ENCODE data around the gene GRB2.
"Not testable (repeated sequence)": the region's sequence is repeated elsewhere in the genome, so short reads cannot be mapped to it uniquely, and the experiment has no call there.

Gene GRB2

GRCh38 chr17:75285123-75285522, 120.4 kb downstream of the GRB2 start:
- peaks cover 5% of the 10 kb centered on the region for H3K36me3 ChIP-seq

GRCh38 chr17:75280189-75280588, 125.3 kb downstream of the GRB2 start:
- not testable (repeated sequence) for H3K27me3 ChIP-seq; H3K4me3 ChIP-seq (ENCODE audit: low read depth in 1 of 2, low read length in 1 of 2); H3K27ac ChIP-seq; H3K36me3 ChIP-seq; H3K4me1 ChIP-seq (ENCODE audit: control insufficient read depth in 1 of 2, insufficient read depth in 1 of 2, low read depth in 1 of 2, low read length in 1 of 2); H3K9me3 ChIP-seq

More at GRCh38 chr17:75285123-75285522, 120.4 kb downstream of the GRB2 start:
- H3K4me3 ChIP-seq (ENCODE audit: low read depth in 1 of 2, low read length in 1 of 2), result no peak overlapping the region
- no peaks in the 10 kb centered on the region for H3K9me3 ChIP-seq
- H3K27ac ChIP-seq, result no peak overlapping the region
- no peak for TF ChIP-seq CTCF (IDR thresholded peaks at IDR 0.05)
- peaks cover 7 to 10% of the 10 kb centered on the region in 2 experiments for H3K4me1 ChIP-seq (ENCODE audit: control insufficient read depth in 1 of 2, insufficient read depth in 1 of 2, low read depth in 1 of 2, low read length in 1 of 2)
- H3K27me3 ChIP-seq, result no peaks in the 10 kb centered on the region

GRCh38 chr17:75277664-75278071, 127.8 kb downstream of the GRB2 start:
- H3K4me1 ChIP-seq (ENCODE audit: control insufficient read depth in 1 of 2, insufficient read depth in 1 of 2, low read depth in 1 of 2, low read length in 1 of 2), result peaks cover 1 to 6% of the 10 kb centered on the region in 2 experiments
- H3K9me3 ChIP-seq, result no peaks in the 10 kb centered on the region
- H3K36me3 ChIP-seq, result no peaks in the 10 kb centered on the region
- no peaks in the 10 kb centered on the region for H3K27me3 ChIP-seq
- no peak overlapping the region for H3K4me3 ChIP-seq (ENCODE audit: low read depth in 1 of 2, low read length in 1 of 2)
- H3K27ac ChIP-seq, result no peak overlapping the region
- TF ChIP-seq CTCF (IDR thresholded peaks at IDR 0.05), result no peak

- Histone ChIP-seq H3K9me3 (no peaks in the 10 kb centered on the region), H3K36me3 (no peaks in the 10 kb centered on the region), H3K4me3 (ENCODE audit: low read depth in 1 of 2, low read length in 1 of 2) (no peak overlapping the region), H3K4me1 (ENCODE audit: control insufficient read depth in 1 of 2, insufficient read depth in 1 of 2, low read depth in 1 of 2, low read length in 1 of 2) (peaks cover 28 to 36% of the 10 kb centered on the region in 2 experiments), H3K27me3 (no peaks in the 10 kb centered on the region), H3K27ac (no peak overlapping the region)
- TF ChIP-seq CTCF (IDR thresholded peaks at IDR 0.05), result no peak
Measured at GRCh38 chr17:75273977-75274708, 131.3 kb downstream of the GRB2 start.

- Histone ChIP-seq H3K27ac (no peak overlapping the region), H3K9me3 (no peaks in the 10 kb centered on the region), H3K36me3 (no peaks in the 10 kb centered on the region), H3K4me1 (ENCODE audit: control insufficient read depth in 1 of 2, insufficient read depth in 1 of 2, low read depth in 1 of 2, low read length in 1 of 2) (peaks cover 35 to 49% of the 10 kb centered on the region in 2 experiments), H3K4me3 (ENCODE audit: low read depth in 1 of 2, low read length in 1 of 2) (no peak overlapping the region), H3K27me3 (no peaks in the 10 kb centered on the region)
- no peak for TF ChIP-seq CTCF (IDR thresholded peaks at IDR 0.05)
Measured at GRCh38 chr17:75272848-75273184, 132.7 kb downstream of the GRB2 start.

GRCh38 chr17:75271955-75272847, 133.3 kb downstream of the GRB2 start:
- Histone ChIP-seq H3K27ac (peak overlapping the region; percentile 87), H3K4me1 (ENCODE audit: control insufficient read depth in 1 of 2, insufficient read depth in 1 of 2, low read depth in 1 of 2, low read length in 1 of 2) (peaks cover 42 to 55% of the 10 kb centered on the region in 2 experiments), H3K36me3 (no peaks in the 10 kb centered on the region), H3K27me3 (no peaks in the 10 kb centered on the region), H3K9me3 (no peaks in the 10 kb centered on the region), H3K4me3 (ENCODE audit: low read depth in 1 of 2, low read length in 1 of 2) (peak overlapping the region; percentile 88 to 93)
- TF ChIP-seq CTCF (IDR thresholded peaks at IDR 0.05), result no peak

Measured in neutrophil (primary cell).